Ovary (tissue), 9 donors: Measurements from ENCODE around the gene LTN1. TPM values are rescaled to one million over a fixed set of nuclear protein-coding genes. Genes with fewer than 3 reads are reported as not detected.

Experiments used
- DNase-seq, 5 donors: peaks; one replicate each; pipeline ENCODE4 v3.0.0-alpha.2; 2019 to 2020
- H3K27ac ChIP-seq, 2 donors: fragments of 200-600 bp; one replicate each; pipeline versions ENCODE4 v1.5.1 to v1.8.0; 2019 to 2022
- H3K27me3 ChIP-seq: fragments of 200-600 bp; one replicate; pipeline ENCODE4 v1.8.0; 2022
- H3K36me3 ChIP-seq: fragments of 200-600 bp; sonication (generic); one replicate; pipeline ENCODE4 v1.5.1; 2019
- H3K4me1 ChIP-seq: one replicate; pipeline ENCODE4 v1.8.1; 2013; ENCODE audit warnings: mild to moderate bottlenecking, moderate library complexity; ENCODE audit not compliant: insufficient read depth
- H3K4me3 ChIP-seq: fragments of 200-600 bp; sonication (generic); one replicate; pipeline ENCODE4 v1.5.1; 2017
- H3K9me3 ChIP-seq, 2 donors: fragments of 200-600 bp in 1 of 2; sonication (generic) in 1 of 2; one replicate each; pipeline versions ENCODE4 v1.5.1 to v1.8.1; 2013 to 2019; ENCODE audit warnings: mild to moderate bottlenecking in 1 of 2, moderate library complexity in 1 of 2
- CTCF ChIP-seq, 3 donors: fragments of 450-650 bp in 2 of 3; fragments of 200-600 bp in 1 of 3; IDR thresholded peaks; one replicate each; pipeline versions ENCODE4 v1.5.1 to v1.8.0; 2016 to 2022; ENCODE audit warnings: antibody characterized with exemption in 3 of 3, mild to moderate bottlenecking in 1 of 3
- EP300 ChIP-seq: sonication (generic); formaldehyde crosslinking; IDR thresholded peaks from one replicate; pipeline ENCODE4 v1.6.1; 2017; ENCODE audit warnings: antibody characterized with exemption
- POLR2A ChIP-seq: fragments of 450-650 bp; IDR thresholded peaks from one replicate; pipeline ENCODE4 v1.6.1; 2017; ENCODE audit warnings: antibody characterized with exemption, mild to moderate bottlenecking, moderate library complexity
- WGBS, 3 donors: extraction: QIAGEN DNeasy Blood & Tissue Kit in 1 of 3; methylation state at CpG; one replicate each; pipeline versions ENCODE4 v1.1.5 to v1.1.7; 2013 to 2017; 5-methylcytosine and 5-hydroxymethylcytosine counted together
- intact Hi-C, 4 donors: fragments of 100-400 bp; cut with DNase I; formaldehyde crosslinking; loops; one replicate each; pipeline versions ENCODE4 v1.11.0 to v1.15.1; 2022 to 2023
- polyA plus RNA-seq, 2 donors: library from polyadenylated mRNA; stranded (reverse); fragments of 200-250 nt in 1 of 2; fragments of 350-450 nt in 1 of 2; fragmentation: Illumina TruSeq in 1 of 2; extraction: RNeasy Lipid Tissue Mini Kit (QIAGEN cat#74804) in 1 of 2; gene quantifications; one replicate each; pipeline ENCODE4 v1.2.3, GENCODE V29; 2013 to 2014
- total RNA-seq, 7 donors: library from RNA; depleted of rRNA in 2 of 7; stranded (reverse); fragments of >200 nt in 2 of 7; fragmentation: NEBNext Ultra II Directional in 3 of 7; extraction: Animal tissue kit (Norgen Biotek cat#: 25700) in 3 of 7; gene quantifications; one replicate each; pipeline versions ENCODE4 v1.1.0 to v1.2.4, GENCODE V29; 2016 to 2023
- donor health status: DM: no; HTN: no; CAD: no; lungs with moderate emphysema.
- donor health status: DM: no; HTN: no; CAD: no.
- donor health status: Bipolar disorder and iron deficiency.
- donor health status: DM: yes; HTN: yes; CAD: no.
- donor health status: DM: no; HTN: no; CAD: no.
- donor health status: DM: yes; HTN: yes; CAD: no.

LTN1 gene
- total and polyA plus RNA-seq, 9 donors = 6.3 to 24.5 (median 18.2) TPM

- WGBS, 3 donors = 32 to 41% (median 39%) methylated on average over 3 of the region's 3 CpGs
- H3K27ac ChIP-seq = no peak overlapping the region
- TF ChIP-seq POLR2A (no peak), CTCF (IDR thresholded peaks at IDR 0.05) (no peak), EP300 (no peak)
Observed at GRCh38 chr21:28928578-28929420, 63.9 kb downstream of the LTN1 start.

GRCh38 chr21:28927130-28927529 is 65.5 kb downstream of the LTN1 start:
- TF ChIP-seq EP300 = no peak
- TF ChIP-seq CTCF (IDR thresholded peaks at IDR 0.05) = no peak
- no peak for TF ChIP-seq POLR2A
- Histone ChIP-seq H3K9me3 (peaks cover 0 to 2% of the 10 kb centered on the region in 2 donors), H3K27me3 (no peaks in the 10 kb centered on the region), H3K36me3 (no peaks in the 10 kb centered on the region), H3K4me3 (no peak overlapping the region), H3K4me1 (no peaks in the 10 kb centered on the region), H3K27ac (no peak overlapping the region)
- intact Hi-C loops = no loop called here
- WGBS, 3 donors = 85 to 92% (median 86%) methylated on average over 1 of the region's 1 CpG
- DNase-seq = no peak

More at GRCh38 chr21:28928578-28929420, 63.9 kb downstream of the LTN1 start:
- intact Hi-C loops = no loop called here
- Histone ChIP-seq H3K9me3 (peaks cover 0 to 2% of the 10 kb centered on the region in 2 donors), H3K4me1 (no peaks in the 10 kb centered on the region), H3K4me3 (no peak overlapping the region), H3K36me3 (no peaks in the 10 kb centered on the region), H3K27me3 (no peaks in the 10 kb centered on the region)
- no peak for DNase-seq

GRCh38 chr21:28923439-28923975 is 69.2 kb downstream of the LTN1 start:
- TF ChIP-seq CTCF (IDR thresholded peaks at IDR 0.05) = no peak
- no peak for TF ChIP-seq EP300
- TF ChIP-seq POLR2A = no peak
- Histone ChIP-seq H3K4me1 (no peaks in the 10 kb centered on the region), H3K27ac (no peak overlapping the region), H3K36me3 (no peaks in the 10 kb centered on the region), H3K27me3 (no peaks in the 10 kb centered on the region), H3K9me3 (peaks cover 0 to 2% of the 10 kb centered on the region in 2 donors), H3K4me3 (no peak overlapping the region)
- DNase-seq = no peak
- intact Hi-C loops = no loop called here

- no peak overlapping the region for H3K4me3 ChIP-seq
- WGBS, 3 donors = 90 to 94% (median 90%) methylated on average over 7 of the region's 7 CpGs
- H3K27ac ChIP-seq = no peak overlapping the region
- H3K27me3 ChIP-seq = no peaks in the 10 kb centered on the region
- TF ChIP-seq CTCF (IDR thresholded peaks at IDR 0.05) (no peak), POLR2A (no peak), EP300 (no peak)
- H3K9me3 ChIP-seq = peaks cover 0 to 2% of the 10 kb centered on the region in 2 donors
- no peak for DNase-seq
- intact Hi-C loops = no loop called here
- no peaks in the 10 kb centered on the region for H3K4me1 ChIP-seq
- H3K36me3 ChIP-seq = no peaks in the 10 kb centered on the region
Observed at GRCh38 chr21:28922368-28922767, 70.3 kb downstream of the LTN1 start.
